Thoracic aorta (tissue), 2 donors: ENCODE data around the gene CFAP58. TPM values are rescaled to one million over a fixed set of nuclear protein-coding genes. Genes with fewer than 3 reads are reported as not detected.

Experiments used
- ATAC-seq: fragments of 150-250 bp; one replicate; pipeline ENCODE4 v1.8.0; 2017; ENCODE audit warnings: low read depth; ENCODE audit not compliant: insufficient number of reproducible peaks, low FRiP score
- DNase-seq: peaks from one replicate; pipeline ENCODE4 v3.0.0-alpha.2; 2020; ENCODE audit warnings: low spot score
- H3K27ac ChIP-seq, 2 donors: fragments of 200-600 bp; sonication (generic); 1 replicate in 1 of 2; 2 replicates in 1 of 2; pipeline ENCODE4 v1.5.1; 2016; ENCODE audit warnings: mild to moderate bottlenecking in 2 of 2, moderate library complexity in 2 of 2
- H3K27me3 ChIP-seq: fragments of 200-600 bp; sonication (generic); replicated peaks from 2 replicates; pipeline ENCODE4 v1.6.0; 2016; ENCODE audit warnings: mild to moderate bottlenecking; ENCODE audit not compliant: insufficient read depth
- H3K36me3 ChIP-seq: fragments of 200-600 bp; sonication (generic); one replicate; pipeline ENCODE4 v1.5.1; 2016
- H3K4me1 ChIP-seq, 2 donors: fragments of 200-600 bp; sonication (generic); 1 replicate in 1 of 2; 2 replicates in 1 of 2; pipeline versions ENCODE4 v1.5.1 to v1.6.0; 2016; ENCODE audit warnings: low read depth in 2 of 2, mild to moderate bottlenecking in 1 of 2; ENCODE audit not compliant: control insufficient read depth in 1 of 2
- H3K4me3 ChIP-seq: fragments of 200-600 bp; sonication (generic); 2 replicates; pipeline ENCODE4 v1.5.1; 2016; ENCODE audit warnings: mild to moderate bottlenecking
- H3K9me3 ChIP-seq: fragments of 200-600 bp; sonication (generic); 2 replicates; pipeline ENCODE4 v1.5.1; 2016
- total RNA-seq, 2 donors: library from RNA; depleted of rRNA; stranded (reverse); fragments of >200 nt; gene quantifications; one replicate each; pipeline versions ENCODE4 v1.1.0 to v1.2.3, GENCODE V29; 2016
- TF ChIP-seq, protein P1 (sequence below): fragments of 200-600 bp; sonication (generic); IDR thresholded peaks from one replicate; pipeline ENCODE4 v1.5.1; 2019; ENCODE audit warnings: antibody characterized with exemption

Gene CFAP58
- total RNA-seq, 2 donors from 2014 or later = 0.35 to 0.68 TPM

DNA sequence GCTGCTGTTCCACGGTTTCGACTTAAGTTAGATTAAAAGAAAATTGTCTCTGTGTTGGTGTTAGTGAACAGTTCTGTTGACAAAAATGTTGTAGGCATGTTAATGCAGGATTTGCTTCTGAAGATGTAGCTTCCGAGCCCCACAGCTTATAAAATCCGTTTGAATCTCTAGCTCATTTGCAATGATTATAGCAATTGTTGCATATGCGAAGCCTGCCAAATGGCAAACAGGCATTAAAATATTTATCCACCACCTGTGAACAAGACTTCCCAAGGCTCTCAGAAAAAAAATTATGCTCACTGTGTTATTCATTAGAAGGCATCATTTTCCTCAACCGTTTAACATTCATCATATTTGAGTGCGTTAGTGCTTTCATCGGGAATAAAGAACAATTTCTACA is 14.3 kb downstream of the CFAP58 start:
- Histone ChIP-seq H3K4me3 (no peak overlapping the region), H3K36me3 (no peaks in the 10 kb centered on the region), H3K4me1 (no peaks in the 10 kb centered on the region), H3K27me3 (no peaks in the 10 kb centered on the region), H3K9me3 (peaks cover 10% of the 10 kb centered on the region), H3K27ac (no peak overlapping the region)
- TF ChIP-seq, protein P1, sequence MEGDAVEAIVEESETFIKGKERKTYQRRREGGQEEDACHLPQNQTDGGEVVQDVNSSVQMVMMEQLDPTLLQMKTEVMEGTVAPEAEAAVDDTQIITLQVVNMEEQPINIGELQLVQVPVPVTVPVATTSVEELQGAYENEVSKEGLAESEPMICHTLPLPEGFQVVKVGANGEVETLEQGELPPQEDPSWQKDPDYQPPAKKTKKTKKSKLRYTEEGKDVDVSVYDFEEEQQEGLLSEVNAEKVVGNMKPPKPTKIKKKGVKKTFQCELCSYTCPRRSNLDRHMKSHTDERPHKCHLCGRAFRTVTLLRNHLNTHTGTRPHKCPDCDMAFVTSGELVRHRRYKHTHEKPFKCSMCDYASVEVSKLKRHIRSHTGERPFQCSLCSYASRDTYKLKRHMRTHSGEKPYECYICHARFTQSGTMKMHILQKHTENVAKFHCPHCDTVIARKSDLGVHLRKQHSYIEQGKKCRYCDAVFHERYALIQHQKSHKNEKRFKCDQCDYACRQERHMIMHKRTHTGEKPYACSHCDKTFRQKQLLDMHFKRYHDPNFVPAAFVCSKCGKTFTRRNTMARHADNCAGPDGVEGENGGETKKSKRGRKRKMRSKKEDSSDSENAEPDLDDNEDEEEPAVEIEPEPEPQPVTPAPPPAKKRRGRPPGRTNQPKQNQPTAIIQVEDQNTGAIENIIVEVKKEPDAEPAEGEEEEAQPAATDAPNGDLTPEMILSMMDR = no peak
- no peak for DNase-seq
- no peak for ATAC-seq

DNA sequence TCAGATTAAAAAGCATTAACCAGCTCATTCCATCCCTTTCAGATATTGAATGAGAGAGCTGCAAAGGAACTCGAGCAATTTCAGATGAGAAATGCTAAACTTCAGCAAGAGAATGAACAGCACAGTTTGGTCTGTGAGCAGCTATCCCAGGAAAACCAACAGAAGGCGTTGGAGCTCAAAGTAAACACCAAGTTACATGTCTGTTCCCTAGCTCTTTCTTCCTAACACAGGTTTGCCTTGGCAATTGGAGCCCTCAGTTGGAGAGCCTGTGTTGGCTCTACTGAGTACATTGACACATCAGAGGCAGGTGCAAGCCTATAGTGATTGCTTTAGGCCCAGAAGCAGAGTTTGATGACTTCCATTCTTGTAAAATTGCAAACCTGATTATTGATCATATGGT is 14.7 kb downstream of the CFAP58 start:
- Histone ChIP-seq H3K27ac (no peak overlapping the region), H3K4me3 (no peak overlapping the region), H3K4me1 (no peaks in the 10 kb centered on the region), H3K27me3 (no peaks in the 10 kb centered on the region), H3K9me3 (peaks cover 10% of the 10 kb centered on the region), H3K36me3 (no peaks in the 10 kb centered on the region)
- no peak for DNase-seq
- no peak for ATAC-seq
- TF ChIP-seq, protein P1 = no peak

DNA sequence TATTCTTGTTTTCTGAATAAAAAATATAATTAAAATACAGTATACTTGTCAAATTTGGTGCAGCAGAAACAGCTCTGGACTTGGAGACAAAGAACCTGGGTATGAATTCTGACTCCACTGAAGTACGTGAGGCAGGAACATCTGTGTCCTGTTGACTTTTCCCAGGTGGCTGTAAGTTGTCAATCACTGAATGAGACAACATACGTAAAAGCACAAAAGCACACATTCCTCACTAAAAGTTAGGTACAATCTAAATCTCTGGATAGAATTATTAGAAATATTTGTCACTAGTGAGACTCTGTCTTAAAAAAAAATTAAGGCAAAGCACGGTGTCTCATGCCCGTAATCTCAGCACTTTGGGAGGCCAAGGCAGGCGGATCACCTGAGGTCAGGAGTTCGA is 18.1 kb downstream of the CFAP58 start:
- DNase-seq (no peak), ATAC-seq (no peak)
- H3K4me1 ChIP-seq = no peaks in the 10 kb centered on the region
- no peaks in the 10 kb centered on the region for H3K36me3 ChIP-seq
- no peak overlapping the region for H3K4me3 ChIP-seq
- TF ChIP-seq, protein P1 = no peak
- no peak overlapping the region for H3K27ac ChIP-seq
- peaks cover 10% of the 10 kb centered on the region for H3K9me3 ChIP-seq
- H3K27me3 ChIP-seq = no peaks in the 10 kb centered on the region

DNA sequence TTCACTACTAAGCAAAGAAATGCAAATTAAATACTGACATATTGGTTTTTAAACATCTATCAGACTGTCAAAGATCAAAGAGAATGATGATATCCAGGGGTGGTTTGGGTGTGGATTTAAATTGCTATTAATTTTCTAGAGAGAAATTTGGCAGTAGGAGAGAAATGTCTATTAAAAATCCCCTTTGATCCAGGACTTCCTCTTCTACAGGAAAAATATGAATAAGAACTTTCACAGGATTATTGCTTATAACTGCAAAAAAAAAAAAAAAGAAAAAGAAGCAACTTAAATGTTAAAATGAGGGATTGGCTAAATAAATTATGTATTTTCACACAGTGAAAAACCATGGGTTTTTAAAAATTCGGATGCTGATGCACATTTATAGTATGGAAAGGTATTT is 21.0 kb downstream of the CFAP58 start:
- DNase-seq = no peak
- Histone ChIP-seq H3K4me3 (no peak overlapping the region), H3K4me1 (no peaks in the 10 kb centered on the region), H3K9me3 (peaks cover 10% of the 10 kb centered on the region), H3K36me3 (no peaks in the 10 kb centered on the region), H3K27ac (no peak overlapping the region), H3K27me3 (no peaks in the 10 kb centered on the region)
- ATAC-seq = no peak
- TF ChIP-seq, protein P1 = no peak

DNA sequence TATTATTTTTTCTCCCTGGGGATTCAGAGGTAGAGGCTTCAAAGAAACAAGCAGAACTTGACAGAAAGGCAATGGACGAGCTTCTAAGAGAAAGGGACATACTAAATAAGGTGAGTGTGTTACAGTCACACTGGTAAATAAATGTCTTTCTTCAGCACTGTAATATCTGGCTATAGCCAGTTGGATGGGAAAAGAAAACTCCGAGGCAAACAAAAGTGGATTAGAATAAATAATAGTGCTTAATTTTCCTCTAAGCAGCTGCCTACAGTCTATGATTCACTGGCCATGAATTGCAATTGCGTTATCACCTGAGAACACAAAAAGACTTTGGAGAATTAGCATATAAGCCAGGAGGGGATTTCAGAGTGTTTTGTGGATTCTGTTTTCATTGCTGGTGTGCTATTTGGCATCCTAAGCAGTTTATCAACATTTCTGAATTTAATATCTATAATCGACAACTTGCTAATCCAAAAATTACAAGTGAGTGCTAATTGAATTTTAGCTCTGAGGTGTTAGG is 23.2 kb downstream of the CFAP58 start:
- H3K9me3 ChIP-seq = peaks cover 3% of the 10 kb centered on the region
- no peak for ATAC-seq

More for the DNA sequence above, 23.2 kb downstream of the CFAP58 start:
- Histone ChIP-seq H3K36me3 (no peaks in the 10 kb centered on the region), H3K27me3 (no peaks in the 10 kb centered on the region), H3K27ac (no peak overlapping the region), H3K4me1 (no peaks in the 10 kb centered on the region), H3K4me3 (no peak overlapping the region)
- no peak for DNase-seq
- TF ChIP-seq, protein P1 = no peak
